HepG2 (cell line): Measurements from ENCODE around the gene PAPOLA. TPM values are rescaled to one million over a fixed set of nuclear protein-coding genes. Genes with fewer than 3 reads are reported as not detected.

Source experiments
- ATF7 ChIP-seq, 2 experiments: fragments of 450-650 bp in 1 of 2; sonication (generic) in 1 of 2; formaldehyde crosslinking in 1 of 2; IDR thresholded peaks; 2 replicates each; pipeline versions ENCODE4 v1.4.0 to v1.6.1; 2016 to 2020; ENCODE audit warnings: antibody characterized with exemption in 1 of 2, mild to moderate bottlenecking in 1 of 2, missing genetic modification reagents in 1 of 2
- ATRX ChIP-seq: sonication (generic); formaldehyde crosslinking; IDR thresholded peaks from 2 replicates; pipeline ENCODE4 v1.4.0; 2020; ENCODE audit warnings: missing genetic modification reagents, borderline replicate concordance
- CENPT ChIP-seq: sonication (generic); formaldehyde crosslinking; IDR thresholded peaks from 2 replicates; pipeline ENCODE4 v1.8.0; 2022; ENCODE audit warnings: low read depth, mild to moderate bottlenecking, moderate library complexity, missing genetic modification reagents
- ELF4 ChIP-seq: sonication (generic); formaldehyde crosslinking; IDR thresholded peaks from 2 replicates; pipeline ENCODE4 v1.5.0; 2020; ENCODE audit warnings: missing genetic modification reagents, mild to moderate bottlenecking, moderate library complexity, borderline replicate concordance
- ESRRA ChIP-seq: sonication (generic); formaldehyde crosslinking; IDR thresholded peaks from 2 replicates; pipeline ENCODE4 v1.5.1; 2020; ENCODE audit warnings: mild to moderate bottlenecking, low read depth, missing genetic modification reagents
- FUBP1 ChIP-seq: sonication (generic); formaldehyde crosslinking; IDR thresholded peaks from 2 replicates; pipeline ENCODE4 v1.5.1; 2020; ENCODE audit warnings: missing genetic modification reagents, mild to moderate bottlenecking, borderline replicate concordance
- GATAD1 ChIP-seq: IDR thresholded peaks from 2 replicates; pipeline ENCODE4 v1.6.1; 2016; ENCODE audit warnings: missing genetic modification reagents, missing compliant biosample characterization
- MATR3 ChIP-seq: sonication (generic); formaldehyde crosslinking; IDR thresholded peaks from 2 replicates; pipeline ENCODE4 v1.4.0; 2020; ENCODE audit warnings: missing genetic modification reagents
- MEIS1 ChIP-seq: sonication (generic); formaldehyde crosslinking; IDR thresholded peaks from 2 replicates; pipeline ENCODE4 v1.9.0; 2021; ENCODE audit warnings: mild to moderate bottlenecking, missing genetic modification reagents, moderate library complexity, borderline replicate concordance
- MIXL1 ChIP-seq: IDR thresholded peaks from 2 replicates; pipeline ENCODE4 v1.6.1; 2016
- MZF1 ChIP-seq: sonication (generic); formaldehyde crosslinking; IDR thresholded peaks from 2 replicates; pipeline ENCODE4 v1.8.1; 2023; ENCODE audit warnings: mild to moderate bottlenecking, missing genetic modification reagents, borderline replicate concordance
- RFXANK ChIP-seq: IDR thresholded peaks from 2 replicates; pipeline ENCODE4 v1.6.1; 2016
- ZC3H4 ChIP-seq: sonication (generic); formaldehyde crosslinking; IDR thresholded peaks from 2 replicates; pipeline ENCODE4 v1.4.0; 2020; ENCODE audit warnings: missing genetic modification reagents, borderline replicate concordance
- ZFP37 ChIP-seq: sonication (generic); formaldehyde crosslinking; IDR thresholded peaks from 2 replicates; pipeline ENCODE4 v1.4.0; 2020; ENCODE audit warnings: missing genetic modification reagents, borderline replicate concordance
- ZNF253 ChIP-seq: sonication (generic); formaldehyde crosslinking; IDR thresholded peaks from 2 replicates; pipeline ENCODE4 v1.8.0; 2022; ENCODE audit warnings: mild to moderate bottlenecking, missing genetic modification reagents, borderline replicate concordance
- ZNF44 ChIP-seq: sonication (generic); formaldehyde crosslinking; IDR thresholded peaks from 2 replicates; pipeline ENCODE4 v1.5.1; 2020; ENCODE audit warnings: mild to moderate bottlenecking, missing genetic modification reagents
- ZNF501 ChIP-seq: sonication (generic); formaldehyde crosslinking; IDR thresholded peaks from 2 replicates; pipeline ENCODE4 v1.5.1; 2020; ENCODE audit warnings: mild to moderate bottlenecking, moderate library complexity, missing genetic modification reagents
- ZNF510 ChIP-seq: sonication (generic); formaldehyde crosslinking; IDR thresholded peaks from 2 replicates; pipeline ENCODE4 v1.4.0; 2020; ENCODE audit warnings: low read depth, mild to moderate bottlenecking, missing genetic modification reagents
- ZNF543 ChIP-seq: sonication (generic); formaldehyde crosslinking; IDR thresholded peaks from 2 replicates; pipeline ENCODE4 v1.4.0; 2020; ENCODE audit warnings: mild to moderate bottlenecking, missing genetic modification reagents
- ZNF720 ChIP-seq: sonication (generic); formaldehyde crosslinking; IDR thresholded peaks from 2 replicates; pipeline ENCODE4 v1.4.0; 2020; ENCODE audit warnings: missing genetic modification reagents
- ZNF816 ChIP-seq: sonication (generic); formaldehyde crosslinking; IDR thresholded peaks from 2 replicates; pipeline ENCODE4 v1.8.0; 2022; ENCODE audit warnings: missing genetic modification reagents, mild to moderate bottlenecking, borderline replicate concordance
- ZSCAN21 ChIP-seq: sonication (generic); formaldehyde crosslinking; IDR thresholded peaks from 2 replicates; pipeline ENCODE4 v1.8.0; 2022; ENCODE audit warnings: mild to moderate bottlenecking, missing genetic modification reagents, moderate library complexity, borderline replicate concordance
- polyA plus RNA-seq, 8 experiments: library from polyadenylated mRNA; depleted of rRNA in 3 of 8; stranded (reverse) in 7 of 8; unstranded in 1 of 8; fragments of >200 nt; fragmentation: Illumina TruSeq in 4 of 8; extraction: Trizol in 4 of 8; gene quantifications; 2 replicates each; pipeline versions ENCODE4 v1.2.1 to v1.2.3, GENCODE V29; 2011 to 2016; ENCODE audit warnings: low read depth in 4 of 8, missing spikeins in 1 of 8, mixed read lengths in 1 of 8; ENCODE audit not compliant: insufficient read depth in 1 of 8
- total RNA-seq, 5 experiments: library from RNA; depleted of rRNA; stranded (reverse); fragments of >200 nt; fragmentation: Illumina TruSeq; extraction: Trizol; gene quantifications; 2 replicates each; pipeline ENCODE4 v1.2.3, GENCODE V29; 2016; ENCODE audit warnings: low read depth in 1 of 5
- TF ChIP-seq, protein P1 (sequence below): sonication (generic); formaldehyde crosslinking; IDR thresholded peaks from 2 replicates; pipeline ENCODE4 v1.8.1; 2023; ENCODE audit warnings: mild to moderate bottlenecking, missing genetic modification reagents
- TF ChIP-seq, protein P2 (sequence below): sonication (generic); formaldehyde crosslinking; IDR thresholded peaks from 2 replicates; pipeline ENCODE4 v1.5.0; 2020; ENCODE audit warnings: mild to moderate bottlenecking, missing genetic modification reagents, borderline replicate concordance
- TF ChIP-seq, protein P3 (sequence below): sonication (generic); formaldehyde crosslinking; IDR thresholded peaks from 2 replicates; pipeline ENCODE4 v1.8.0; 2022; ENCODE audit warnings: mild to moderate bottlenecking, missing genetic modification reagents, moderate library complexity
- TF ChIP-seq, protein P4 (sequence below): sonication (generic); formaldehyde crosslinking; IDR thresholded peaks from 2 replicates; pipeline ENCODE4 v1.4.0; 2020; ENCODE audit warnings: mild to moderate bottlenecking, missing genetic modification reagents

Gene PAPOLA
- total and polyA plus RNA-seq, 2 of the 13 experiments (the other 11 are each of a cell fraction or from before 2014, with no cell fraction given) = 103 to 151 TPM

GRCh38 chr14:96481731-96482314, 20.4 kb upstream of the PAPOLA start (continued):
- TF ChIP-seq FUBP1 (CRISPR knock-in tag) (no peak), ZNF720 (CRISPR knock-in tag) (no peak), MEIS1 (CRISPR knock-in tag) (no peak), CENPT (CRISPR knock-in tag) (no peak), MATR3 (no peak), ZNF816 (CRISPR knock-in tag) (no peak), ZNF501 (CRISPR knock-in tag) (0 out of 2 replicates have a peak, but pooled peaks have one; percentile 25), GATAD1 (CRISPR knock-in tag) (no peak), ZNF44 (no peak), MIXL1 (CRISPR knock-in tag) (no peak), ZFP37 (CRISPR knock-in tag) (no peak), ZSCAN21 (no peak), ELF4 (no peak), ESRRA (CRISPR knock-in tag) (no peak), ATRX (CRISPR knock-in tag) (no peak), ZC3H4 (no peak), ZNF510 (CRISPR knock-in tag) (no peak), ZNF543 (no peak), RFXANK (CRISPR knock-in tag) (no peak), ATF7 (IDR thresholded peaks at IDR 0.05) (no peak), ATF7 (CRISPR knock-in tag; IDR thresholded peaks at IDR 0.05) (no peak), ZNF253 (CRISPR knock-in tag) (no peak), MZF1 (CRISPR knock-in tag) (no peak)
- TF ChIP-seq, protein P1, sequence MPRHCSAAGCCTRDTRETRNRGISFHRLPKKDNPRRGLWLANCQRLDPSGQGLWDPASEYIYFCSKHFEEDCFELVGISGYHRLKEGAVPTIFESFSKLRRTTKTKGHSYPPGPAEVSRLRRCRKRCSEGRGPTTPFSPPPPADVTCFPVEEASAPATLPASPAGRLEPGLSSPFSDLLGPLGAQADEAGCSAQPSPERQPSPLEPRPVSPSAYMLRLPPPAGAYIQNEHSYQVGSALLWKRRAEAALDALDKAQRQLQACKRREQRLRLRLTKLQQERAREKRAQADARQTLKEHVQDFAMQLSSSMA (CRISPR knock-in tag) = no peak
- TF ChIP-seq, protein P2, sequence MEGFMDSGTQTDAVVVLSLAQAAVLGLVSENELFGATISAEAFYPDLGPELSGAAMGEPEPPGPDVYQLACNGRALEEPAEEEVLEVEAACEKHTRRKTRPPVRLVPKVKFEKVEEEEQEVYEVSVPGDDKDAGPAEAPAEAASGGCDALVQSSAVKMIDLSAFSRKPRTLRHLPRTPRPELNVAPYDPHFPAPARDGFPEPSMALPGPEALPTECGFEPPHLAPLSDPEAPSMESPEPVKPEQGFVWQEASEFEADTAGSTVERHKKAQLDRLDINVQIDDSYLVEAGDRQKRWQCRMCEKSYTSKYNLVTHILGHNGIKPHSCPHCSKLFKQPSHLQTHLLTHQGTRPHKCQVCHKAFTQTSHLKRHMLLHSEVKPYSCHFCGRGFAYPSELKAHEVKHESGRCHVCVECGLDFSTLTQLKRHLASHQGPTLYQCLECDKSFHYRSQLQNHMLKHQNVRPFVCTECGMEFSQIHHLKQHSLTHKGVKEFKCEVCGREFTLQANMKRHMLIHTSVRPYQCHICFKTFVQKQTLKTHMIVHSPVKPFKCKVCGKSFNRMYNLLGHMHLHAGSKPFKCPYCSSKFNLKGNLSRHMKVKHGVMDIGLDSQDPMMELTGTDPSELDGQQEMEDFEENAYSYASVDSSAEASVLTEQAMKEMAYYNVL (CRISPR knock-in tag) = no peak
- TF ChIP-seq, protein P3, sequence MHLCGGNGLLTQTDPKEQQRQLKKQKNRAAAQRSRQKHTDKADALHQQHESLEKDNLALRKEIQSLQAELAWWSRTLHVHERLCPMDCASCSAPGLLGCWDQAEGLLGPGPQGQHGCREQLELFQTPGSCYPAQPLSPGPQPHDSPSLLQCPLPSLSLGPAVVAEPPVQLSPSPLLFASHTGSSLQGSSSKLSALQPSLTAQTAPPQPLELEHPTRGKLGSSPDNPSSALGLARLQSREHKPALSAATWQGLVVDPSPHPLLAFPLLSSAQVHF (CRISPR knock-in tag) = no peak
- TF ChIP-seq, protein P4, sequence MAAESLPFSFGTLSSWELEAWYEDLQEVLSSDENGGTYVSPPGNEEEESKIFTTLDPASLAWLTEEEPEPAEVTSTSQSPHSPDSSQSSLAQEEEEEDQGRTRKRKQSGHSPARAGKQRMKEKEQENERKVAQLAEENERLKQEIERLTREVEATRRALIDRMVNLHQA (CRISPR knock-in tag) = no peak
